GM12878 (cell line): ENCODE measurements around the gene EEF1AKMT3.

Experiments
- ZNF384 ChIP-seq: IDR thresholded peaks from 2 replicates; pipeline ENCODE4 v1.6.1; 2012; ENCODE audit warnings: low read depth, mild to moderate bottlenecking, low read length, improper control_type of control experiment, borderline replicate concordance
- TF ChIP-seq, protein P1 (sequence below), 3 experiments: IDR thresholded peaks in 2 of 3; conservative IDR thresholded peaks in 1 of 3; 2 replicates each; pipeline ENCODE4 v1.5.1; 2011; ENCODE audit warnings: low read depth in 3 of 3, low read length in 3 of 3, mild to moderate bottlenecking in 3 of 3, control low read depth in 2 of 3, moderate library complexity in 2 of 3, inconsistent platforms in 1 of 3, mixed read lengths in 1 of 3; ENCODE audit not compliant: control insufficient read depth in 2 of 3, insufficient read depth in 1 of 3; ENCODE audit errors: extremely low read depth in 1 of 3

GRCh38 chr12:57780284-57780897, 8.0 kb downstream of the EEF1AKMT3 start:
- TF ChIP-seq ZNF384 = no peak
- TF ChIP-seq, protein P1, sequence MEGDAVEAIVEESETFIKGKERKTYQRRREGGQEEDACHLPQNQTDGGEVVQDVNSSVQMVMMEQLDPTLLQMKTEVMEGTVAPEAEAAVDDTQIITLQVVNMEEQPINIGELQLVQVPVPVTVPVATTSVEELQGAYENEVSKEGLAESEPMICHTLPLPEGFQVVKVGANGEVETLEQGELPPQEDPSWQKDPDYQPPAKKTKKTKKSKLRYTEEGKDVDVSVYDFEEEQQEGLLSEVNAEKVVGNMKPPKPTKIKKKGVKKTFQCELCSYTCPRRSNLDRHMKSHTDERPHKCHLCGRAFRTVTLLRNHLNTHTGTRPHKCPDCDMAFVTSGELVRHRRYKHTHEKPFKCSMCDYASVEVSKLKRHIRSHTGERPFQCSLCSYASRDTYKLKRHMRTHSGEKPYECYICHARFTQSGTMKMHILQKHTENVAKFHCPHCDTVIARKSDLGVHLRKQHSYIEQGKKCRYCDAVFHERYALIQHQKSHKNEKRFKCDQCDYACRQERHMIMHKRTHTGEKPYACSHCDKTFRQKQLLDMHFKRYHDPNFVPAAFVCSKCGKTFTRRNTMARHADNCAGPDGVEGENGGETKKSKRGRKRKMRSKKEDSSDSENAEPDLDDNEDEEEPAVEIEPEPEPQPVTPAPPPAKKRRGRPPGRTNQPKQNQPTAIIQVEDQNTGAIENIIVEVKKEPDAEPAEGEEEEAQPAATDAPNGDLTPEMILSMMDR (IDR thresholded peaks at IDR 0.05 in 2 of 3, conservative IDR thresholded peaks at IDR 0.05 in 1 of 3; ENCODE audit: control insufficient read depth in 2 of 3, extremely low read depth in 1 of 3, insufficient read depth in 1 of 3, low read depth in 3 of 3, low read length in 3 of 3) = no peak
